Liver (tissue), 9 donors: ENCODE measurements around the gene CA11. TPM values are rescaled to one million over a fixed set of nuclear protein-coding genes. Genes with fewer than 3 reads are reported as not detected.

ENCODE experiments used
- DNase-seq: peaks from one replicate; pipeline ENCODE4 v3.0.0-alpha.2; 2017; ENCODE audit warnings: low spot score
- H3K27ac ChIP-seq, 2 donors: one replicate each; pipeline ENCODE4 v1.7.0; 2013; ENCODE audit warnings: inconsistent platforms in 2 of 2, low read length in 2 of 2, control low read depth in 1 of 2, low read depth in 1 of 2, mild to moderate bottlenecking in 1 of 2
- H3K27me3 ChIP-seq, 4 donors: one replicate each; pipeline versions ENCODE4 v1.6.1 to v1.7.0; 2013; ENCODE audit warnings: low read length in 3 of 4, inconsistent platforms in 1 of 4, mild to moderate bottlenecking in 1 of 4, moderate library complexity in 1 of 4; ENCODE audit not compliant: control insufficient read depth in 4 of 4, insufficient read depth in 4 of 4
- H3K36me3 ChIP-seq, 4 donors: one replicate each; pipeline versions ENCODE4 v1.6.1 to v1.7.0; 2013; ENCODE audit warnings: low read length in 3 of 4, mild to moderate bottlenecking in 3 of 4, low read depth in 1 of 4, moderate library complexity in 1 of 4; ENCODE audit not compliant: control insufficient read depth in 4 of 4, insufficient read depth in 3 of 4
- H3K4me1 ChIP-seq, 4 donors: one replicate each; pipeline versions ENCODE4 v1.6.1 to v1.7.0; 2013; ENCODE audit warnings: low read length in 3 of 4, mild to moderate bottlenecking in 3 of 4, moderate library complexity in 1 of 4; ENCODE audit not compliant: control insufficient read depth in 4 of 4, insufficient read depth in 4 of 4
- H3K4me3 ChIP-seq, 3 donors: one replicate each; pipeline versions ENCODE4 v1.6.1 to v1.7.0; 2013; ENCODE audit warnings: low read length in 3 of 3, control low read depth in 1 of 3, low read depth in 1 of 3, mild to moderate bottlenecking in 1 of 3
- H3K9ac ChIP-seq, 2 donors: one replicate each; pipeline ENCODE4 v1.7.0; 2013; ENCODE audit warnings: low read length in 2 of 2, mild to moderate bottlenecking in 2 of 2, moderate library complexity in 2 of 2, control low read depth in 1 of 2, low read depth in 1 of 2
- H3K9me3 ChIP-seq, 4 donors: one replicate each; pipeline versions ENCODE4 v1.6.1 to v1.7.0; 2013; ENCODE audit warnings: low read length in 3 of 4; ENCODE audit not compliant: control insufficient read depth in 4 of 4
- CTCF ChIP-seq: fragments of 150-350 bp; IDR thresholded peaks from 2 replicates; pipeline ENCODE4 v1.5.1; 2017; ENCODE audit warnings: improper control_type of control experiment, low read depth, low read length; ENCODE audit not compliant: missing input control
- EGR1 ChIP-seq, 2 donors: IDR thresholded peaks; 2 replicates each; pipeline ENCODE4 v1.6.1; 2016 to 2018; ENCODE audit warnings: antibody characterized with exemption in 2 of 2, low read depth in 2 of 2
- FOXA1 ChIP-seq: IDR thresholded peaks from 2 replicates; pipeline ENCODE4 v1.6.1; 2016; ENCODE audit warnings: antibody characterized with exemption
- GABPA ChIP-seq, 2 donors: IDR thresholded peaks in 1 of 2; conservative IDR thresholded peaks in 1 of 2; 2 replicates each; pipeline ENCODE4 v1.6.1; 2016; ENCODE audit warnings: antibody characterized with exemption in 2 of 2, mild to moderate bottlenecking in 1 of 2, moderate library complexity in 1 of 2
- HNF4A ChIP-seq, 2 donors: conservative IDR thresholded peaks; 2 replicates each; pipeline ENCODE4 v1.6.1; 2016; ENCODE audit warnings: antibody characterized with exemption in 2 of 2, mild to moderate bottlenecking in 2 of 2
- HNF4G ChIP-seq: IDR thresholded peaks from 2 replicates; pipeline ENCODE4 v1.6.1; 2016; ENCODE audit warnings: antibody characterized with exemption
- JUND ChIP-seq, 2 donors: IDR thresholded peaks; 2 replicates each; pipeline ENCODE4 v1.6.1; 2016; ENCODE audit warnings: antibody characterized with exemption in 2 of 2
- NR2F2 ChIP-seq: IDR thresholded peaks from 2 replicates; pipeline ENCODE4 v1.6.1; 2016; ENCODE audit warnings: antibody characterized with exemption
- RAD21 ChIP-seq, 2 donors: IDR thresholded peaks; 2 replicates each; pipeline ENCODE4 v1.6.1; 2016; ENCODE audit warnings: antibody characterized with exemption in 2 of 2, mild to moderate bottlenecking in 2 of 2
- RXRA ChIP-seq, 2 donors: IDR thresholded peaks; 2 replicates each; pipeline ENCODE4 v1.6.1; 2017 to 2018; ENCODE audit warnings: antibody characterized with exemption in 2 of 2, mild to moderate bottlenecking in 1 of 2
- SP1 ChIP-seq: IDR thresholded peaks from 2 replicates; pipeline ENCODE4 v1.6.1; 2018; ENCODE audit warnings: antibody characterized with exemption, mild to moderate bottlenecking
- TAF1 ChIP-seq: conservative IDR thresholded peaks from 2 replicates; pipeline ENCODE4 v1.6.1; 2016; ENCODE audit warnings: antibody characterized with exemption, mild to moderate bottlenecking
- YY1 ChIP-seq: IDR thresholded peaks from 2 replicates; pipeline ENCODE4 v1.6.1; 2016; ENCODE audit warnings: antibody characterized with exemption, mild to moderate bottlenecking
- WGBS: extraction: QIAGEN DNeasy Blood & Tissue Kit; methylation state at CpG from one replicate; pipeline ENCODE4 v1.1.7; 2013; 5-methylcytosine and 5-hydroxymethylcytosine counted together
- polyA plus RNA-seq, 2 donors: library from polyadenylated mRNA; stranded (reverse) in 1 of 2; unstranded in 1 of 2; fragments of 200-250 nt in 1 of 2; fragments of >200 nt in 1 of 2; fragmentation: Nextera tagmentation in 1 of 2; extraction: Ambion mirVana in 1 of 2; gene quantifications; one replicate each; pipeline versions ENCODE4 v1.2.1 to v1.2.3, GENCODE V29; 2013 to 2015
- total RNA-seq, 2 donors: library from RNA; depleted of rRNA; stranded (reverse); fragments of >200 nt; gene quantifications; one replicate each; pipeline ENCODE4 v1.2.3, GENCODE V29; 2014
- TF ChIP-seq, protein P1 (sequence below): IDR thresholded peaks from 2 replicates; pipeline ENCODE4 v1.6.1; 2016; ENCODE audit warnings: antibody characterized with exemption
- TF ChIP-seq, protein P2 (sequence below): IDR thresholded peaks from 2 replicates; pipeline ENCODE4 v1.6.1; 2016; ENCODE audit warnings: antibody characterized with exemption
- TF ChIP-seq, protein P3 (sequence below): IDR thresholded peaks from 2 replicates; pipeline ENCODE4 v1.6.1; 2016; ENCODE audit warnings: antibody characterized with exemption, mild to moderate bottlenecking
- TF ChIP-seq, protein P4 (sequence below): IDR thresholded peaks from 2 replicates; pipeline ENCODE4 v1.6.1; 2016; ENCODE audit warnings: antibody characterized with exemption
- donor health status: healthy.
- donor health status: healthy.
- donor health status: healthy.
- donor health status: healthy.
- donor health status: healthy.

CA11 gene
- total and polyA plus RNA-seq, 4 donors: 0.09 to 1.1 (median 0.34) TPM

DNA sequence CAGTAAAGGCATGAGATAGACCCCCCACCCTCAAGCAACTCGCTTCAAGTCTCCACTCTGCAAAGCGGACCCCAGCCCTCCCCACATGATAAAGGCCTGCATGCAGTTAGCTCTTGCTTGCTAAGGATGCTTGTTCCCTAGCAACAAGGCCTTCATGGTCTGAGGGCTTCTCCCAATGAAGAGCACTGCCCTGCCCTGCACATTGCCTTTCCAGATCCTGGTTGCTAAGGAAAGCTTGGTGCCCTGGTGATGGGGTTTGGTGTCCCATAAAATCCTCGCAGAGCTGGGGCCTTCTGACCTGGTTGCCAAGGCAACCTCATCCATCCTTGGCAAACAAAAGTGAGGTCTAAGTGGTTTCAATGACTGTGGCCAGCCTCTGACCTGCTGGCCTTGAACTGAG lies 14.8 kb downstream of the CA11 start (continued):
- TF ChIP-seq CTCF: no peak
- no peak for TF ChIP-seq YY1
- TF ChIP-seq GABPA (IDR thresholded peaks at IDR 0.05 in 1 of 2, conservative IDR thresholded peaks at IDR 0.05 in 1 of 2): no peak
- no peak for TF ChIP-seq NR2F2
- no peak for TF ChIP-seq RXRA (IDR thresholded peaks at IDR 0.05)
- no peak for TF ChIP-seq HNF4A (conservative IDR thresholded peaks at IDR 0.05)
- TF ChIP-seq FOXA1: no peak

DNA sequence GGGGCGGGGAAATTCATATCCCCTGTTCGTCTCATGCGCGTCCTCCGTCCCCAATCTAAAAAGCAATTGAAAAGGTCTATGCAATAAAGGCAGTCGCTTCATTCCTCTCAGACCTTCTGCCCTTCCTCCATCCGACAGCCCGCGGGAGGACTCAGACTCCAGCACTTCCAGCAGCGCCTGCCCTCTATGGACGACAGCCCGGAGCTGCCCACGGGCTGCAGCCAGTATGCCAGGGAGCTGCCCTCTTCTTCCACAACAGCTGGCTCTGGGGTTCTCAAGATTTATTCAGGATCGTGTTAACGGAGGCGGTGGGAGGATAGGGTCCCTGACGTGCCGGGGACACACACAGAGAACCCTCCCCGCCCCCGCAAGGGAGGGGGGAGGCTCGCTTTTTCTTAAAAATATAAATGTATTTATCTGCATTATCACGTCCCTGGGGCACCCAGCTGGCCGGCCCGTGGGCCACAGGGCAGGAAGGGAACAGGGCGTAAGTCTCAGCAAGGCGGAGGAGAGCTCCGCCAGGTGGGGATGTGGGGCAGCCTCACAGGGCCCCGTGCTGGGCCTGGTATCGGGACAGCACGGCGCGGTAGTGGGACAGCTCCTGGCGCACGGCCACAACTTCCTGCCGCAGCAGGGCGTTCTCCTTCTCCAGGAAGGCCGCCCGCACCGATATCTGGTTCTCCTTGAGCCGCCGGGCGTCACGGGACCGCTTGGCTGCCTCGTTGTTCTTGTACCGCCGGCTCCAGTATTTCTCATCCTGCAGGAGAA lies 15.5 kb downstream of the CA11 start:
- H3K9ac ChIP-seq: no peak overlapping the region
- TF ChIP-seq SP1: peak; percentile 26
- TF ChIP-seq YY1: no peak
- TF ChIP-seq HNF4G: no peak
- no peak for TF ChIP-seq TAF1
- TF ChIP-seq RAD21 (IDR thresholded peaks at IDR 0.05): no peak
- peaks cover 0 to 7% (median 1%) of the 10 kb centered on the region in 4 donors for H3K36me3 ChIP-seq
- H3K27me3 ChIP-seq: no peaks in the 10 kb centered on the region
- WGBS: 55% methylated on average over 47 of the region's 47 CpGs
- peaks cover 22 to 66% (median 41%) of the 10 kb centered on the region in 4 donors for H3K4me1 ChIP-seq
- peak; percentile 77 for DNase-seq
- no peak overlapping the region for H3K4me3 ChIP-seq
- H3K27ac ChIP-seq: peak overlapping the region in 1 of 2 donors; percentile 40
- H3K9me3 ChIP-seq: no peaks in the 10 kb centered on the region

DNA sequence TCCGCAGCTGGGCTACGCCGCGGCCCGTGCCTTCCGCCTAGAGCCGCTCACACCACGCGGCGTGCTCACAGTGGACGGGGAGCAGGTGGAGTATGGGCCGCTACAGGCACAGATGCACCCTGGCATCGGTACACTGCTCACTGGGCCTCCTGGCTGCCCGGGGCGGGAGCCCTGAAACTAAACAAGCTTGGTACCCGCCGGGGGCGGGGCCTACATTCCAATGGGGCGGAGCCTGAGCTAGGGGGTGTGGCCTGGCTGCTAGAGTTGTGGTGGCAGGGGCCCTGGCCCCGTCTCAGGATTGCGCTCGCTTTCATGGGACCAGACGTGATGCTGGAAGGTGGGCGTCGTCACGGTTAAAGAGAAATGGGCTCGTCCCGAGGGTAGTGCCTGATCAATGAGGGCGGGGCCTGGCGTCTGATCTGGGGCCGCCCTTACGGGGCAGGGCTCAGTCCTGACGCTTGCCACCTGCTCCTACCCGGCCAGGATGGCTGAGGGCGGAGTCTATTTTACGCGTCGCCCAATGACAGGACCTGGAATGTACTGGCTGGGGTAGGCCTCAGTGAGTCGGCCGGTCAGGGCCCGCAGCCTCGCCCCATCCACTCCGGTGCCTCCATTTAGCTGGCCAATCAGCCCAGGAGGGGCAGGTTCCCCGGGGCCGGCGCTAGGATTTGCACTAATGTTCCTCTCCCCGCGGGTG lies 16.2 kb downstream of the CA11 start:
- Histone ChIP-seq H3K4me1 (peaks cover 18 to 68% (median 44%) of the 10 kb centered on the region in 4 donors), H3K27ac (peak overlapping the region in 1 of 2 donors; percentile 40), H3K9ac (no peak overlapping the region), H3K9me3 (no peaks in the 10 kb centered on the region), H3K27me3 (no peaks in the 10 kb centered on the region), H3K4me3 (no peak overlapping the region), H3K36me3 (peaks cover 0 to 7% (median 1%) of the 10 kb centered on the region in 4 donors)
- TF ChIP-seq YY1 (no peak), RXRA (IDR thresholded peaks at IDR 0.05) (no peak), GABPA (IDR thresholded peaks at IDR 0.05 in 1 of 2, conservative IDR thresholded peaks at IDR 0.05 in 1 of 2) (no peak), EGR1 (IDR thresholded peaks at IDR 0.05; ENCODE audit: low read depth in 2 of 2) (no peak), CTCF (no peak), SP1 (no peak), FOXA1 (no peak), RAD21 (IDR thresholded peaks at IDR 0.05) (no peak), HNF4G (no peak), NR2F2 (no peak), HNF4A (conservative IDR thresholded peaks at IDR 0.05) (no peak), JUND (IDR thresholded peaks at IDR 0.05) (no peak)
- TF ChIP-seq, protein P1, sequence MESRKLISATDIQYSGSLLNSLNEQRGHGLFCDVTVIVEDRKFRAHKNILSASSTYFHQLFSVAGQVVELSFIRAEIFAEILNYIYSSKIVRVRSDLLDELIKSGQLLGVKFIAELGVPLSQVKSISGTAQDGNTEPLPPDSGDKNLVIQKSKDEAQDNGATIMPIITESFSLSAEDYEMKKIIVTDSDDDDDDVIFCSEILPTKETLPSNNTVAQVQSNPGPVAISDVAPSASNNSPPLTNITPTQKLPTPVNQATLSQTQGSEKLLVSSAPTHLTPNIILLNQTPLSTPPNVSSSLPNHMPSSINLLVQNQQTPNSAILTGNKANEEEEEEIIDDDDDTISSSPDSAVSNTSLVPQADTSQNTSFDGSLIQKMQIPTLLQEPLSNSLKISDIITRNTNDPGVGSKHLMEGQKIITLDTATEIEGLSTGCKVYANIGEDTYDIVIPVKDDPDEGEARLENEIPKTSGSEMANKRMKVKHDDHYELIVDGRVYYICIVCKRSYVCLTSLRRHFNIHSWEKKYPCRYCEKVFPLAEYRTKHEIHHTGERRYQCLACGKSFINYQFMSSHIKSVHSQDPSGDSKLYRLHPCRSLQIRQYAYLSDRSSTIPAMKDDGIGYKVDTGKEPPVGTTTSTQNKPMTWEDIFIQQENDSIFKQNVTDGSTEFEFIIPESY: no peak
- TF ChIP-seq, protein P2, sequence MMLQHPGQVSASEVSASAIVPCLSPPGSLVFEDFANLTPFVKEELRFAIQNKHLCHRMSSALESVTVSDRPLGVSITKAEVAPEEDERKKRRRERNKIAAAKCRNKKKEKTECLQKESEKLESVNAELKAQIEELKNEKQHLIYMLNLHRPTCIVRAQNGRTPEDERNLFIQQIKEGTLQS: no peak
- TF ChIP-seq, protein P3, sequence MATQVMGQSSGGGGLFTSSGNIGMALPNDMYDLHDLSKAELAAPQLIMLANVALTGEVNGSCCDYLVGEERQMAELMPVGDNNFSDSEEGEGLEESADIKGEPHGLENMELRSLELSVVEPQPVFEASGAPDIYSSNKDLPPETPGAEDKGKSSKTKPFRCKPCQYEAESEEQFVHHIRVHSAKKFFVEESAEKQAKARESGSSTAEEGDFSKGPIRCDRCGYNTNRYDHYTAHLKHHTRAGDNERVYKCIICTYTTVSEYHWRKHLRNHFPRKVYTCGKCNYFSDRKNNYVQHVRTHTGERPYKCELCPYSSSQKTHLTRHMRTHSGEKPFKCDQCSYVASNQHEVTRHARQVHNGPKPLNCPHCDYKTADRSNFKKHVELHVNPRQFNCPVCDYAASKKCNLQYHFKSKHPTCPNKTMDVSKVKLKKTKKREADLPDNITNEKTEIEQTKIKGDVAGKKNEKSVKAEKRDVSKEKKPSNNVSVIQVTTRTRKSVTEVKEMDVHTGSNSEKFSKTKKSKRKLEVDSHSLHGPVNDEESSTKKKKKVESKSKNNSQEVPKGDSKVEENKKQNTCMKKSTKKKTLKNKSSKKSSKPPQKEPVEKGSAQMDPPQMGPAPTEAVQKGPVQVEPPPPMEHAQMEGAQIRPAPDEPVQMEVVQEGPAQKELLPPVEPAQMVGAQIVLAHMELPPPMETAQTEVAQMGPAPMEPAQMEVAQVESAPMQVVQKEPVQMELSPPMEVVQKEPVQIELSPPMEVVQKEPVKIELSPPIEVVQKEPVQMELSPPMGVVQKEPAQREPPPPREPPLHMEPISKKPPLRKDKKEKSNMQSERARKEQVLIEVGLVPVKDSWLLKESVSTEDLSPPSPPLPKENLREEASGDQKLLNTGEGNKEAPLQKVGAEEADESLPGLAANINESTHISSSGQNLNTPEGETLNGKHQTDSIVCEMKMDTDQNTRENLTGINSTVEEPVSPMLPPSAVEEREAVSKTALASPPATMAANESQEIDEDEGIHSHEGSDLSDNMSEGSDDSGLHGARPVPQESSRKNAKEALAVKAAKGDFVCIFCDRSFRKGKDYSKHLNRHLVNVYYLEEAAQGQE: no peak
- TF ChIP-seq, protein P4, sequence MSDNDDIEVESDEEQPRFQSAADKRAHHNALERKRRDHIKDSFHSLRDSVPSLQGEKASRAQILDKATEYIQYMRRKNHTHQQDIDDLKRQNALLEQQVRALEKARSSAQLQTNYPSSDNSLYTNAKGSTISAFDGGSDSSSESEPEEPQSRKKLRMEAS: no peak
- DNase-seq: peak; percentile 75
- WGBS: 53% methylated on average over 48 of the region's 48 CpGs
